GM18909 (cell line): ENCODE measurements around the gene CPSF4.
"Not testable (repeated sequence)": the region's sequence is repeated elsewhere in the genome, so short reads cannot be mapped to it uniquely, and the experiment has no call there.

Source experiments
- ATAC-seq: cut with Tn5 transposase; IDR thresholded peaks from one replicate; pipeline ENCODE4 v1.9.1; 2021; ENCODE audit warnings: mild to moderate bottlenecking; ENCODE audit not compliant: unreplicated experiment, poor library complexity

CPSF4 gene

DNA sequence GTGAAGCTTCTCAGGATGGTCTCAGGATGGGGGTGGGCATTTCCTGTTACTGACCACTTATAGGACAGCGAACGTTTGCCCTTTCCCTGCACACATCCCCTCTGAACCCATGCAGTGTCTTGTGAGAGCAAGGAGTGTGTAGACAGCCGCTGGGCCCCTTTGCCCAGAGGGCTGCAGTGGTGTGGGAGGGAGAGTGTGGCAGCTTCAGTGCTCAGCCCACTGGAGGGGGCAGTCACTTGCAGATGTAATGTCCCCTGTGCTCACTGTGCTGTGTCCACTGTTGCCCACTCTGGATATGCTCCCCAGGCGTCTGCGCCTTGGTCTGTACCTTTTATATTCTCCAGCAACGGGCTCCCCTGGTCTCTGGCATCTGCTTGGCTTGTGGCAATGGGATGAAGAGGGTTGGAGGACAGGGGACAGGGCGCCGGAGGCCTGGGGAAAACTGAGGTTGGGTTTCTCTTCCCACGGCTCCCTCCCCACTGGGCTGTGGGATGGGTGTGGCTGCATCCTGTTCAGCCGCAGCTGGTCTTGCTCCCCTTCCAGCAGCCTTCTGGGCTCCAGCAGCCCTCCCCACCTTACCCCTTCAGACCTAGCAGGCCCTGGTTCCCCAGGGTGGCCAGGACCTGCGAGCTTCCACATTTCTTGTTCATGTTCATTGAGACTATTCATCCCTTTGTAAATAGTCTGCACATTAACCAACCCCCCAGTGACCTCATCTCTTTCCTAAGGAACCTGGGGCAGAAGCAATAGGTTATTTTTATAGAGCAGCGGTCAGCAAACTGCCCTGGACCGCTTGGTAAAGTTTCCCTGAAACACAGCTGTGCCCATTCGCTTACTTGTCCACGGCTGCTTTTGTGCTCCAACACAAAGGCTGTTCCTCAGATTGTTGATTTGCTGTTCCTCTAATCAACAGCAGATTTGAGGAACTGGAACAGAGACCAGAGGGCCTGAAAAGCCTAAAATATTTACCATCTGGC lies 40.0 kb downstream of the CPSF4 start:
- ATAC-seq, result no peak

DNA sequence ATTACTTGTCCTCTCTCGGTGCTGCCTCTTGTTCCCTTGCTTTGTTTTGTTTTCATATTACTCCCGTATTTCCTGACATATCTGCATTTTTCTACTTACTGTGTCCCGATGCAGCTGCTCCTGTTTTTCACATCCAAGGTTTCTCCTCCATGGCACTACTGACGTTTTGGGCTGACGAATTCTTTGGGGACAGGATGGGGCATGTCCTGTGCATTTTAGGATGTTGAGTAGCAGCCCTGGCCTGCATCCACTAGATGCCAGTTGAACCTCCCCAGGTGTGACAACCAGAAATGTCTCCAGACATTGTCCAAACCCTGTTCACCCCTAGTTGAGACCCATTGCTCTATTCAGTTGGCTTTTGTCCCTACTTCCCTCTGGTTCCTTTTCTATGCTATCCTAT lies 46.4 kb downstream of the CPSF4 start:
- ATAC-seq, result no peak

DNA sequence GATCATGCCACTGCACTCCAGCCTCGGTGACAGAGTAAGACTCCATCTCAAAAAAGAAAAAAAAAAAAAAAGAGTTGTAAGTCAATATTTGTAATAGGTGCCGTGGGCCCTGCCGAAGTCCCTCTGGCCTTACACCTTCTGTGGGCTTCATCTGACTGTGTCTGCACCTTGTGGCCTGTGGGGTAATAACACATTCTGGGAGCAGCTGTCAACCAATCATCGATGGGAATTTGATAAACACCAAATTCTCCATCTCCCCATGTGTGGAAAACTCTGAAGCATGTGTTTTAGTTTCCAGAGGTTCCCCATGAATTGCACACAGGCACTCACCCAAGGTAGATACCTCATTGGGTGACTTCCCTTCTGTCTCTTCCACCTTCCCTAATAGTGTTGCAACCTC lies 50.5 kb downstream of the CPSF4 start:
- ATAC-seq, result no peak

DNA sequence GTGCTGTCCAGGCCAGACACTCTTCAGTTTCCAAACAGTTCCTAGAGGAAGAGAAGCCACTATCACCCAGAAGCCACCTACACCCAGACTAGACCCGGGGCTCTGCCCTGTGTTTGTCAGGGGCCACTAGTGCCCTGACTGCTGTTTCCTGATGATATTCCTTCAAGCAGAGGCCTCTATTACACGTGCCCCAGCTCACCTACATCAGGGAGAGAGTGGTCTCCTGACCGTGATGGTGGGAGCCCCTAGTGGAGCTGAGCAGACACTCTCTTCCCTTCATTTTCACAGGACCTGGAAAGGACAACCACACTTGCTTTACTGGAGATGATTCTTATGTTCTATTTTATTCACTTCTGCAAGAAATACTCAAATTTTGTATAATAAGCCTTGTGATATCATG lies 52.1 kb downstream of the CPSF4 start:
- ATAC-seq, result no peak

DNA sequence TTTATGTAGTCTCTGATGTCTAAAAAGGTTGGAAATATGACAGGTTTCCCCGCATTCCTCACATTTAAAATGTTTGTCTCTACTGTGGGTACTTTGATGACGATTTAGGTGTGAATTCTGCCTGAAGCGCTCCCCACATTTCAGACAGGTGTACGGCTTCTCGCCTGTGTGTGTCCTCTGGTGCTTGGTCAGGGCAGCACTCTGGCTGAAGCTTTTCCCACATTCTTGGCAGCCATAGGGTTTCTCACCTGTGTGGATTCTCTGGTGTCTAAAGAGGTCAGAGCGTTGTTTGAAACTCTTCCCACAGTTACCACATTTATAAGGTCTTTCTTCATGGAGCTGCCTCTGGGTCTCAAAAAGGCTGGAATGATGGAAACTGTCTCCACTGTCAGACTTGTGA lies 55.1 kb downstream of the CPSF4 start:
- ATAC-seq, result no peak

DNA sequence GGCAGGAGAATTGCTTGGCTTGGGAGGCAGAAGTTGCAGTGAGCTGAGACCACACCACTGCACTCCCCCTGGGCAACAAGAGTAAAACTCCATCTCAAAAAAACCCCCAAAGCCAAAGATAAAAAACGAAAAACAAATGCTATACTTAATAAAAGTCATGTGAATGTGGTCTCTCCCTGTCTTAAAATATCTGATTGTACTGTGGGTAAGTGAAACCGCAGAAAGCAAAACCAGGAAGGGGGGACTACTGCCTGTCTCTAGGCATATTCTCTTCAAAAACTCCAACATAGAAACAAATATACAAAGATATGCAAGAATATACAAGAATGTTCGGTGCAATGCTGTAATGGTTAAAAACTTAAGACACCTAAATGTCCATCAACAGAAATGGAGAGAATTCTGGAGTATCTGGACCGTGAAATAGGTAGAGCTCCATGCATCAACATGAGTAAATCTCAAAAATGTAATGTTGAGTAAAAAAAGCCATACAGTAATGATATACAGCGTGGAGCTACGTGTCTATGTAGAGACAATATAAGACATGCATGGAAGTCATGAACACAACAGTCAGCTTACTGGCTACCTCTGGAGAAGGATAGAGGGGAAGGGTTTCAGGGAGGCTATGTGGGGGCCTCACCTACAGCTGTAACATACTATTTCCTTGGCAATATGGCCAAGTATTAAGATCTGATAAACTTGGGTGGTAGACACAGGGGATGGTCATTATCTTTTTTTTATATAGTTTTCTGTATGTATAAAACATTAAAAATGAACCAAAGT lies 59.2 kb downstream of the CPSF4 start:
- ATAC-seq, result no peak

DNA sequence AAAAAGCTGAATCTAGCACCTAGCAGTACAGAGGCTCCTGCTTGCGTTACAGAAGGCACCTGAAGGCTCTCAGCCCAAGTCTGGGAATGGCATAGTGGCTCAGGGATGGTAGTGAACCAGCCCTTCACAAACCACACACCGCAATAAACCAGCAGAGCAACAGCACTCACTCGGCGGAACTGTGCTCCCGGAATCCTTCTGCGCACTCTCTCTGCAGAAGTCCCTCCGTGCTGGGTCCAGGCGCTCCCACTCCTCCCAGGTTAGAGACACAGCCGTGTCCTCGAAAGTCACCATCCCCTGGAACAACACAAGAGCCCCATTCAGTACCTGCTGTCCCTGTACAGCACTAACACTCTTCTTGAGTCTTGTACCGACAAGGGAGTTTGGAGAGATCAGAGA lies 59.8 kb downstream of the CPSF4 start:
- no peak for ATAC-seq

DNA sequence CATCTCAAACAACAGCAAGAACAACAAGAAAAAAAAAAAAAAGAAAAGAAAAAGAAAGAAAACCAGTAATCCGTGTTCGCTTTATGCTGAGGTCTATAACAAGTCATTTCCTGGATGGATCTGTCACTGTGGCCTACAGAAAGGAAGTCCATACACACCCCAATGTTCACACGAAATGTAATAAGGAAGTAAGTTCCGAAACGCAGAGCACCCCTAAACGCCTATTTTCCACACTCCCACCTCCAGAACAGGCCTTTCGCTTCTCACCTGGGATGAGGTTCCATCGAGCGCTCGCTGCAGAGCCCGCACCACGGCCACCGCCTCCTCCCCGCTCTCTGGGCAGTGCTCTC lies 60.6 kb downstream of the CPSF4 start:
- ATAC-seq, result peak; percentile 11

DNA sequence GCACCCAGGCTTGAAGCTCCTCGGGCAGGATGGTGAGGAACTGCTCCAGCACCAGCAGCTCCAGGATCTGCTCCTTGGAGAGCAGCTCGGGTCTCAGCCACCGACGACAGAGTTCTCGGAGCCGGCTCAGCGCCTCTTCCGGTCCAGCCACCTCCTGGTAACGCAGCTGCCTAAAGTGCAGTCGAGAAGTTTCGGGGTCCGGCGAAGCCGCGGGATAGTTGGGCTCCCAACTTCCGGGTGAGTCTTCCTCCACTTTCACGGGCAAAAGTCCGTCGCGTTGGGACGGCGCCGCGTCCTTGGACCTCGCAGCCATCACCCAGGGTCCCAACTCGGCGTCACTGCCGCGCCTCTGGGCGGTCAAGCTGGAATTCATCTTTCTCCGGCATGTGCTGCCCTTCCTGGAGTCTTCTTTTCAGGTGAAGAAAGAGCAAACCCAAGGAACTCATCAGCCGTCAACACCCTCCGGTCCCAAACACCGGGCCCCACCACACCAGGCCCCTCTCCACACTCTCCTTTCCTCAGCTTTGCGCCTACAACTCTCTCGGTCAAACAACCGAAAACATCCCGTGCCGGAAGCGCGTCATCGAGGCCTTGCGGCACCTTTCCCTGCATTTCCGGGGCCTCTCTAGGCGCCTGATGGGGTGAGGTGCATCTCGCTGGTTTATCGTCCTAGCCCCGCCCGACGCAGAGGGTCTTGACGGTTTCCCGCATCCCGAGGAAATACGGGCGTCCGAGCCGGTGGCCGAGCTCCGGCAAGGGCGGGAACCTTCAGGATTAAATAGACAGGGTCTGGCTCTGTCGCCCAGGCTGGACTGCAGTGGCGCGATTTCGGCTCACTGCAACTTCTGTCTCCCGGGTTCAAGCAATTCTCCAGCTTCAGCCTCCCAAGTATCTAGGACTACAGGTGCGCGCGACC lies 61.2 kb downstream of the CPSF4 start, which contains the start of gene ZNF394:
ZNF394 (minus strand) TSS at position 561 of the 916 bp plus-strand sequence; CDS start at position 373, 188 bp downstream.
- ATAC-seq, result peak; percentile 47

DNA sequence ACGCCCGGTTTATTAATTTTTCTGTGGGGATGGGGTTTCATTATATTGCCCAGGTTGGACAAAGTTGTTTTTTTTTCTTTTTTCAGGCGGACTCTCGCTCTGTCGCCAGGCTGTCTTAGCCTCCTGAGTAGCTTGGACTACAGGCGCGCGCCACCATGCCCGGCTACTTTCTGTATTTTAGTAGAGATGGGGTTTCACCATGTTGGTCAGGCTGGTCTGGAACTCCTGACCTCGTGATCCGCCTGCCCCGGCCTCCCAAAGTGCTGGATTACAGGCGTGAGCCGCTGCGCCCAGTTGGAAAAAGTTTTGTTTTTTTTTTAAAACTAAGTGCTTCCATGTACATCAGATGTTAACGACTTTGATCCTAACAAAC lies 61.9 kb downstream of the CPSF4 start:
- no peak for ATAC-seq

DNA sequence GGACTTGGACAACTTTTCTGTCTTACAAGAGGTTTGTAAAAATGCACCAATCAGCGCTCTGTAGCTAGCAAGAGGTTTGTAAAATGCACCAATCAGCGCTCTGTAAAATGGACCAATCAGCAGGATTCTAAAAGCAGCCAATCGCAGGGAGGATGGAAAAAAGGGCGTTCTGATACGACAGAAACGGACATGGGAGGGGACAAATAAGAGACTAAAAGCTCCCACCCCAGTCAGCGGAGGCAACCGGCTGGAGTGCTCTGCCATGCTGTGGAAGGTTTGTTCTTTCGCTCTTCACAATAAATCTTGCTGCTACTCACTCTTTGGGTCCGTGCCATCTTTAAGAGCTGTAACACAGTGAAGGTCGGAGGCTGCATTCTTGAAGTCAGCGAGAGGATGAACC lies 62.5 kb downstream of the CPSF4 start:
- not testable (repeated sequence) for ATAC-seq

DNA sequence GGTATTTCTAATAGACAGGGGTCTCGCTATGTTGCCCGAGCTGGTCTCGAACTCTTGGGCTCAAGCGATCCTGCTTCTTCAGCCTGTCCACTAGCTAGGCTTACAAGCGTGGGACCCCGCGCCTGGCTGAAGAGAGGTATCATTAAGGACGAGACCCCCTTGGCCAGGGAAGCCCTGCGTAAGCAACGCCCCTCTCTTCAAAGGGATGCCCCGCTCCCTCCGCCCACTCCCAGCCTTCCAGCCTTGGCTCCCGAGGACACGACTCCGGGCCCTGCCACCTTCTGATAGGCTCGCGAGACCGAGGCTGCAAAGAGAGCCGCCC lies 65.5 kb downstream of the CPSF4 start:
- no peak for ATAC-seq

DNA sequence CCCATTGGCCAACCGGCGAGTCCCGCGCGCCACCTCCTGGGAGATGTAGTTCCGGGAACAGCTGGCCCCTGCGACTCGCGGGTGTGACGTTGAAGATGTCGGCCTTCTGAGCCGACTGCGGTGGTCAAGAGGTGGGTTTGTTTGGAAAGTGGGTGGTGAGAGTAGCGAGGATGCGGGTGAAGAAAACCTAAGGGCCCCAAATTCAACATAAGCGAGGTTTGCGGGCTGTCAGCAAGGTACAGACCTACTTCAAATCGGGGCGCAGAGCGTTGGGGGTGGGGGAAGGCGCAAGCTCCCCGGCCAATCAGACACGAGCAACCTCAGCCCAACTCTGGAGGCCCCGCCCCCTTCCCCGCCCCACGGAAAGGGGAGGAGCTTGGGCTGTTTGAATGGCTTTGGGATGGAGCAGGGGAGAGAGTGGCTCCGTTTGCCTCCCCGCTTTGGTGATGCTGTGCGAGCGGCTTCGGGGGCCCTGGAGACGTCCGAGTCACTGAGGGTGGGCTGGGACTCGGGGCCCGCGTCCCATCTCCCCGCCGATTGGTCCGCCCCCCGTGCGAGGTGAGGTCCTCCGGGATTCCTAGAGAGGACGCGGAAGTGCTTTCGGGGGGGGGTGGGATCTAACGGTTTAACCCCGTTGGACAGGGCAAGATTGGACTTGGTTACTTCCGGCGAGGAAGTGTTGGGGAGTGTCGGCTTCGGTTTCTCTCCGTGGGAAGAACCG lies 66.0 kb downstream of the CPSF4 start, which contains the start of gene ZKSCAN5:
ZKSCAN5 (plus strand) TSS at position 60 of the 721 bp plus-strand sequence. CDS start 1,383 bp downstream, outside the sequence.
- ATAC-seq, result peak; percentile 81

DNA sequence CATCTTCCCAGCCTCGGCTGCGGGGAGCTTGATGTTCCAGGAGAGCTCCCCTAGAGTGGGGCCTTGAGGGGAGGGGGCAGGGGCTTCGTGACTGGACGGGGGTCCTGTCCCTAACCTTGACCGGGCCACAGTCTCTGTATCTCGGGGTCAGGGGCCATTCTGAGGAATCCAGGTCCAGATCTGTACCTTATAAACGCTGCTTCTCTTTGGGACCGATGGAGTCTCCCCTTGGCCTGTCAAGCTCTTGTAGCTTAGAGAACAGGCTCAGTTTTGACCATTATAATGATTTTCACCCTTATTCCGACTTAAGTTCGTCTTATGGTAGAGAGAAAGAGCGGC lies 66.5 kb downstream of the CPSF4 start:
- ATAC-seq, result no peak
